ENCODE measurements around the gene SEC11C.

DNA sequence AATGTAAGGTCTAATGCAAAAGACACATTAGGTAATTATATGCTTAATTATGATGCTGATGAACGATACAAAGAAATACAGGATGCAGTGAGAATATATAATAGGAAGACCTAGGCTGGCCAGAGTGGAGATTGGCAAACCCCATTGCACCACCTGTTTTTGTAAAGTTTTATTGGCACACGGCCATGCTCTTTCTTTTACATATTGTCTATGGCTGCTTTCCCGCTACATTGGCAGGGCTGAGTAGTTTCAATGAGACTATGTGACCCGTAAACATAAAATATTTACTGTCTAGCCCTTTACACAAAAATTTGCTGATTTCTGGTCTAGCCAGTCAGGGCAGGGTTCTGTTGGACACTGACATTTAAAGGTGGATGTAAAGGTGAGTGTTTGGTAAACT is 5.4 kb downstream of the SEC11C start:
- TF ChIP-seq, protein P1, sequence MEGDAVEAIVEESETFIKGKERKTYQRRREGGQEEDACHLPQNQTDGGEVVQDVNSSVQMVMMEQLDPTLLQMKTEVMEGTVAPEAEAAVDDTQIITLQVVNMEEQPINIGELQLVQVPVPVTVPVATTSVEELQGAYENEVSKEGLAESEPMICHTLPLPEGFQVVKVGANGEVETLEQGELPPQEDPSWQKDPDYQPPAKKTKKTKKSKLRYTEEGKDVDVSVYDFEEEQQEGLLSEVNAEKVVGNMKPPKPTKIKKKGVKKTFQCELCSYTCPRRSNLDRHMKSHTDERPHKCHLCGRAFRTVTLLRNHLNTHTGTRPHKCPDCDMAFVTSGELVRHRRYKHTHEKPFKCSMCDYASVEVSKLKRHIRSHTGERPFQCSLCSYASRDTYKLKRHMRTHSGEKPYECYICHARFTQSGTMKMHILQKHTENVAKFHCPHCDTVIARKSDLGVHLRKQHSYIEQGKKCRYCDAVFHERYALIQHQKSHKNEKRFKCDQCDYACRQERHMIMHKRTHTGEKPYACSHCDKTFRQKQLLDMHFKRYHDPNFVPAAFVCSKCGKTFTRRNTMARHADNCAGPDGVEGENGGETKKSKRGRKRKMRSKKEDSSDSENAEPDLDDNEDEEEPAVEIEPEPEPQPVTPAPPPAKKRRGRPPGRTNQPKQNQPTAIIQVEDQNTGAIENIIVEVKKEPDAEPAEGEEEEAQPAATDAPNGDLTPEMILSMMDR (IDR thresholded peaks at IDR 0.05; ENCODE audit: low read length) = no peak
- no peak for TF ChIP-seq EZH2 (IDR thresholded peaks at IDR 0.05; ENCODE audit: borderline replicate concordance, low read length)
